K562 treated with DMSO at 1 percent for 4 hours (cell line): Measurements from ENCODE around the gene XRRA1. TPM values are rescaled to one million over a fixed set of nuclear protein-coding genes. Genes with fewer than 3 reads are reported as not detected.

Source experiments
- total RNA-seq: library from RNA; unstranded; fragments of 300-600 nt; gene quantifications from 2 replicates; pipeline ENCODE4 v1.2.3, GENCODE V29; 2022; ENCODE audit not compliant: insufficient read depth

XRRA1 gene, protein sequence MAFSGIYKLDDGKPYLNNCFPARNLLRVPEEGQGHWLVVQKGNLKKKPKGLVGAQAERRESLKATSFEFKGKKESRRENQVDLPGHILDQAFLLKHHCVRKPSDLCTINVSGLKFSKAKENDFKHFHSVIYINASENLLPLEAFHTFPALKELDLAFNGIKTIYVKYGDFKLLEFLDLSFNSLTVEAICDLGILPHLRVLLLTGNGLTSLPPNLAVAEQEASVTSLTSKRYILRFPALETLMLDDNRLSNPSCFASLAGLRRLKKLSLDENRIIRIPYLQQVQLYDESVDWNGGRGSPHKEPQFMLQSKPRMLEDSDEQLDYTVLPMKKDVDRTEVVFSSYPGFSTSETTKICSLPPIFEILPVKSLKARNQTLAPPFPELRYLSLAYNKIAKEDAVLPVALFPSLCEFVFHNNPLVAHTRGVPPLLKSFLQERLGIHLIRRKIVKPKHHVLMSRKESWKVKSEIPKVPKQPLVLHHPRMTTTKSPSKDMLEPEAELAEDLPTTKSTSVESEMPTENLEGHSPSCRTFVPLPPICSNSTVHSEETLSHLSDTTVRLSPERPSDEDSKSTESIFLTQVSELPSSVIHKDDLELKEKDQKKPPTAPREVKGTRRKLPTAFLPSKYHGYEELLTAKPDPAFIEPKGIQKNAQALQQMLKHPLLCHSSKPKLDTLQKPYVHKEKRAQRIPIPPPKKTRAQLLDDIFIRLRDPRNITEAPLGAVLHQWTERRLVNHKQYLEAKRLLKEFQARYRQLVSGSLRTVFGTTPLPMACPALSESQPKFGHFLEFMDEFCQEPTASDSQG
- 8.2 and 13.7 TPM in 2 replicates for total RNA-seq

DNA sequence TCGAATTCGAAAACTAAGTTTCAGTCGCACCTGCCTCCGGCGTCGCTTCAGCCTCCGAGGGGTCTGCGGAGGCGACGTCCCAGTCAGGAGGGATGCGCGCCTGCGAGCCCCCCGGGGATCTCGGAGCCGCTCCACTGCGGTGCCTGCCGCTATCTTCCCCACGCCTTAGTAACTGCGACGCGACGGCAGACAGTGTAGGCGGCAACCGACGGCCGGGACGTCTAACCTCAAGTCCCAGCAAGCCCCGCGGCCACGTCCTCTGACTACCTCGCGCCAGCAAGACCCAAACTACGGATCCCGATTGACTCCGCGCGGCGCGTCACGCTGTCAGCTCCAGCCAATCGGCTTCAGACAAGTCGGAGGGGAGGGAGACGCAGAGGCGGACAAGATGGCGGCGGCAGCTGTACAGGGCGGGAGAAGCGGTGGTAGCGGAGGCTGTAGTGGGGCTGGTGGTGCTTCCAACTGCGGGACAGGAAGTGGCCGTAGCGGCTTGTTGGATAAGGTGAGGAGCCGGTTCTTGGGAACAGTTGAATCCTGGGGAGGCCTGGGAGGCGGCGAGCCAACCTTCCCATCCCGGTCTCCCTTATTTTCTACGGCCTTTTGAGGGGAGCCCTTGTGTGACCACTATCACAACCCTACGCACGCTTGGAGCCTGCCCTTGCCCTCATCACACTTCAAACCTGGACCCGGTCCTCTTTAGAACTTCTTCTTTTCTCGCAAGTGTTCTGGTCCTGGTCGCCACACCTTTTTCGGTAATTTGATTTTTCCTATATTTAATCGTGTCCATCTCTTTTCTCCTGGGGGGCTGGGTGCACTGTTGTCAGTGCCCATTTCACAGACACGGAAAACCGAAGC lies at the start of gene XRRA1, which contains the start of gene SPCS2:
Gene XRRA1 (minus strand): TSS at position 194 of the 855 bp plus-strand sequence. CDS start 8,213 bp downstream, outside the sequence.
Gene SPCS2 (plus strand): TSS at position 369 of the 855 bp plus-strand sequence. CDS start 20 bp downstream, at position 389.

DNA sequence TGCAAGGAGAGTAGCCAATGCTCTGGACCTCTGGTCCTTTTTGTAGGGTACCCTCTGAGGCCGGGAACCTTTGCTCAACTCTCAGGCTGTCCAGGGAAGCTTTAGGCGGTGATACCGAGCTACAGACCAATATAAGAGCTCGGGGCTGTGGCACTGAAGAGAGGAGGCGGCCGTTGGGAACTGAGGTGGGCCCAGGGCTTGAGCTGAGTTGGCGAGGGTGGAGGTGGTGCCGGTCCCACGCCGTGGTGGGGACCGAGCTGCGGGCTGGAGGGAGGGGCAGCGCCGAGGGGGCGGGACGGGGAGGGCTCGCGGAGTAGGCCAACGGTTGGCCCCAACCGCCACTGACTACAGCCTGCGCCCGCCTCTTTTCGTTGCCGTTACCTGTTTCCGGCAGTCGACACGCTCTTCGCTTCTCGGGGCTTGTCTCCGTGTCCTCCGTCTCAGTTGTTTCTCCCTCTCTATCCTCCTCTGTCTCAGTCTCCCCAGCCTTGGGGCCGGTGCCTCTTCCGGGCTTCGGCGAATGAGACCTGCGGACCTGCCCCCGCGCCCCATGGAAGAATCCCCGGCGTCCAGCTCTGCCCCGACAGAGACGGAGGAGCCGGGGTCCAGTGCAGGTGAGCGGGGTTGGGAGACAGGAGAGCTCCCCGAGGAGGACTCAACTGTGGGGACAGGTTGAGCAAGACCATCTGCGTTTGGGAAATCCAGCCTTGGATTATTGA lies 39.8 kb upstream of the XRRA1 start, which contains the start of gene NEU3:
Gene NEU3 (plus strand): TSS at position 393 of the 719 bp plus-strand sequence. CDS start 128 bp downstream, at position 521.

Other genes with a start within 250 kb of the XRRA1 start
- not detected in 2 replicates for gene CHRDL2, start 217.7 kb downstream of the XRRA1 start, total RNA-seq
- 2.9 and 3.9 TPM in 2 replicates for gene RNF169, start 200.2 kb downstream of the XRRA1 start, total RNA-seq
- gene SPCS2, start 175 bp upstream of the XRRA1 start, total RNA-seq: 57.6 and 75.7 TPM in 2 replicates
- 7.7 and 12.9 TPM in 2 replicates for gene NEU3, start 39.8 kb upstream of the XRRA1 start, total RNA-seq
- 0.86 and 1.1 TPM in 2 replicates for gene OR2AT4, start 147.8 kb upstream of the XRRA1 start, total RNA-seq
- gene SLCO2B1, start 202.0 kb upstream of the XRRA1 start, total RNA-seq: 21.8 and 32.1 TPM in 2 replicates